GM23338 (cell line): ENCODE results near the gene MROH2A. TPM values are rescaled to one million over a fixed set of nuclear protein-coding genes. Genes with fewer than 3 reads are reported as not detected.
"Not testable (repeated sequence)": the region's sequence is repeated elsewhere in the genome, so short reads cannot be mapped to it uniquely, and the experiment has no call there.

Experiments used
- ATAC-seq: fragments of 200-7000 bp; cut with Tn5 transposase; 3 replicates; pipeline ENCODE4 v1.9.1; 2020
- DNase-seq: peaks from one replicate; pipeline ENCODE4 v3.0.0-alpha.2; 2015; ENCODE audit warnings: low spot score
- H2AFZ ChIP-seq: fragments of 200-600 bp; sonication (generic); 2 replicates; pipeline ENCODE4 v1.8.0; 2016; ENCODE audit warnings: antibody characterized with exemption, mild to moderate bottlenecking, moderate library complexity
- H3F3A ChIP-seq: fragments of 200-600 bp; sonication (generic); replicated peaks from 2 replicates; pipeline ENCODE4 v1.8.0; 2017; ENCODE audit warnings: antibody characterized with exemption, mixed run types, low read depth
- H3K27ac ChIP-seq: fragments of 200-600 bp; sonication (generic); 2 replicates; pipeline ENCODE4 v1.6.1; 2016; ENCODE audit warnings: low read depth
- H3K27me3 ChIP-seq: fragments of 200-600 bp; sonication (generic); 2 replicates; pipeline ENCODE4 v1.8.0; 2016; ENCODE audit warnings: mild to moderate bottlenecking, mixed run types, moderate library complexity; ENCODE audit not compliant: insufficient read depth
- H3K36me3 ChIP-seq: fragments of 200-600 bp; sonication (generic); 2 replicates; pipeline ENCODE4 v1.8.0; 2016; ENCODE audit warnings: mild to moderate bottlenecking; ENCODE audit not compliant: insufficient read depth
- H3K4me1 ChIP-seq: fragments of 200-600 bp; sonication (generic); 2 replicates; pipeline ENCODE4 v1.8.0; 2016; ENCODE audit warnings: mild to moderate bottlenecking, moderate library complexity; ENCODE audit not compliant: insufficient read depth
- H3K4me2 ChIP-seq: fragments of 200-600 bp; sonication (generic); 2 replicates; pipeline ENCODE4 v1.7.1; 2017; ENCODE audit warnings: mixed run types
- H3K4me3 ChIP-seq: fragments of 200-600 bp; sonication (generic); 2 replicates; pipeline ENCODE4 v1.6.1; 2016; ENCODE audit warnings: mixed run types
- H3K79me2 ChIP-seq: fragments of 200-600 bp; sonication (generic); replicated peaks from 2 replicates; pipeline ENCODE4 v1.8.0; 2017; ENCODE audit warnings: mild to moderate bottlenecking; ENCODE audit not compliant: insufficient read depth
- H3K9me2 ChIP-seq: fragments of 200-600 bp; sonication (generic); 2 replicates; pipeline ENCODE4 v1.8.0; 2017; ENCODE audit not compliant: insufficient read depth
- H4K20me1 ChIP-seq: fragments of 200-600 bp; sonication (generic); replicated peaks from 2 replicates; pipeline ENCODE4 v1.8.0; 2017; ENCODE audit warnings: mild to moderate bottlenecking; ENCODE audit not compliant: insufficient read depth
- H3K27ac Mint-ChIP-seq: 2 replicates; pipeline ENCODE4 v1.8.0; 2020; ENCODE audit warnings: inconsistent platforms, mild to moderate bottlenecking, moderate library complexity, mixed read lengths
- H3K27me3 Mint-ChIP-seq: 3 replicates; pipeline ENCODE4 v1.8.0; 2022; ENCODE audit warnings: low read depth, mild to moderate bottlenecking, moderate library complexity, mixed read lengths, inconsistent platforms; ENCODE audit not compliant: insufficient read depth, poor library complexity
- H3K36me3 Mint-ChIP-seq: 3 replicates; pipeline ENCODE4 v1.8.0; 2021; ENCODE audit warnings: low read depth, mild to moderate bottlenecking, inconsistent platforms, moderate library complexity, mixed read lengths
- H3K4me1 Mint-ChIP-seq: 3 replicates; pipeline ENCODE4 v1.8.0; 2020; ENCODE audit warnings: mild to moderate bottlenecking, inconsistent platforms, mixed read lengths
- H3K4me3 Mint-ChIP-seq: 3 replicates; pipeline ENCODE4 v1.8.0; 2021; ENCODE audit warnings: moderate library complexity, mild to moderate bottlenecking, inconsistent platforms, mixed read lengths
- H3K9me3 Mint-ChIP-seq: 3 replicates; pipeline ENCODE4 v1.8.0; 2020; ENCODE audit warnings: moderate library complexity, mild to moderate bottlenecking, inconsistent platforms, mixed read lengths
- CTCF ChIP-seq, 2 experiments: fragments of 200-600 bp in 1 of 2; sonication (generic) in 1 of 2; conservative IDR thresholded peaks; 2 replicates each; pipeline versions ENCODE4 v1.5.1 to v1.6.1; 2016 to 2017; ENCODE audit warnings: antibody characterized with exemption in 2 of 2, low read depth in 2 of 2, mild to moderate bottlenecking in 2 of 2, moderate library complexity in 1 of 2
- ETS1 ChIP-seq: IDR thresholded peaks from 2 replicates; pipeline ENCODE4 v1.6.1; 2016; ENCODE audit warnings: antibody characterized with exemption
- JUNB ChIP-seq: IDR thresholded peaks from one replicate; pipeline ENCODE4 v1.6.1; 2016; ENCODE audit warnings: antibody characterized with exemption; ENCODE audit not compliant: unreplicated experiment
- POLR2AphosphoS5 ChIP-seq: IDR thresholded peaks from 2 replicates; pipeline ENCODE4 v1.6.1; 2016; ENCODE audit warnings: antibody characterized with exemption, low read depth
- STAT1 ChIP-seq: IDR thresholded peaks from one replicate; pipeline ENCODE4 v1.6.1; 2016; ENCODE audit warnings: antibody characterized with exemption; ENCODE audit not compliant: unreplicated experiment
- ZNF114 ChIP-seq: fragments of 250-450 bp; sonication (Bioruptor Pico); IDR thresholded peaks from 2 replicates; pipeline ENCODE4 v1.5.0; 2020; ENCODE audit warnings: mild to moderate bottlenecking, moderate library complexity
- polyA plus RNA-seq: library from polyadenylated mRNA; unstranded; fragments of >200 nt; fragmentation: Nextera tagmentation; extraction: Ambion mirVana; gene quantifications from 2 replicates; pipeline ENCODE4 v1.2.1, GENCODE V29; 2016
- total RNA-seq: library from RNA; depleted of rRNA; stranded (reverse); fragments of >200 nt; shearing (Covaris generic); gene quantifications from 2 replicates; pipeline ENCODE4 v1.2.3, GENCODE V29; 2014

The MROH2A gene
- total and polyA plus RNA-seq, 2 experiments from 2014 or later = not detected

- Mint-ChIP-seq H3K9me3 (peaks cover 38% of the 10 kb centered on the region), H3K4me3 (no peak overlapping the region), H3K4me1 (no peaks in the 10 kb centered on the region), H3K36me3 (peaks cover 9% of the 10 kb centered on the region), H3K27me3 (peaks cover 2% of the 10 kb centered on the region), H3K27ac (no peak overlapping the region)
- H3K27me3 ChIP-seq = no peaks in the 10 kb centered on the region
- no peaks in the 10 kb centered on the region for H3K79me2 ChIP-seq
- no peak overlapping the region for H2AFZ ChIP-seq
- no peaks in the 10 kb centered on the region for H4K20me1 ChIP-seq
- H3K27ac ChIP-seq = no peak overlapping the region
- no peaks in the 10 kb centered on the region for H3K36me3 ChIP-seq
- H3K4me3 ChIP-seq = no peak overlapping the region
- no peak for DNase-seq
- no peaks in the 10 kb centered on the region for H3K9me2 ChIP-seq
- H3K4me1 ChIP-seq = no peaks in the 10 kb centered on the region
- TF ChIP-seq CTCF (conservative IDR thresholded peaks at IDR 0.05; ENCODE audit: low read depth in 2 of 2) = no peak
- no peaks in the 10 kb centered on the region for H3F3A ChIP-seq
- no peak for ATAC-seq
- H3K4me2 ChIP-seq = no peak overlapping the region
Measured at GRCh38 chr2:233745073-233745755, 32.9 kb upstream of the MROH2A start.

- not testable (repeated sequence) for DNase-seq
Measured at GRCh38 chr2:233745838-233746237, 32.3 kb upstream of the MROH2A start.

GRCh38 chr2:233746475-233747282 lies 31.5 kb upstream of the MROH2A start:
- Histone ChIP-seq H3K4me3 (no peak overlapping the region), H2AFZ (no peak overlapping the region), H3K4me1 (no peaks in the 10 kb centered on the region), H3K4me2 (no peak overlapping the region), H3K79me2 (no peaks in the 10 kb centered on the region), H3K27me3 (no peaks in the 10 kb centered on the region), H4K20me1 (no peaks in the 10 kb centered on the region), H3K27ac (no peak overlapping the region), H3F3A (no peaks in the 10 kb centered on the region), H3K9me2 (no peaks in the 10 kb centered on the region), H3K36me3 (no peaks in the 10 kb centered on the region)
- Mint-ChIP-seq H3K36me3 (peaks cover 16% of the 10 kb centered on the region), H3K4me1 (no peaks in the 10 kb centered on the region), H3K27me3 (peaks cover 2% of the 10 kb centered on the region), H3K27ac (no peak overlapping the region), H3K9me3 (peaks cover 49% of the 10 kb centered on the region), H3K4me3 (no peak overlapping the region)
- no peak for ATAC-seq
- no peak for TF ChIP-seq STAT1
- TF ChIP-seq ZNF114 = no peak
- no peak for TF ChIP-seq POLR2AphosphoS5
- no peak for TF ChIP-seq ETS1
- TF ChIP-seq JUNB = no peak
- DNase-seq = no peak

More at GRCh38 chr2:233745838-233746237, 32.3 kb upstream of the MROH2A start:
- H3K27ac ChIP-seq, H3K27me3 ChIP-seq, H3K9me2 ChIP-seq, H3K4me1 Mint-ChIP-seq, H3K4me3 Mint-ChIP-seq, H3K36me3 ChIP-seq, H3K27ac Mint-ChIP-seq, ATAC-seq, H2AFZ ChIP-seq, H3K4me3 ChIP-seq, H3K4me1 ChIP-seq, H4K20me1 ChIP-seq, H3K27me3 Mint-ChIP-seq, H3F3A ChIP-seq, H3K4me2 ChIP-seq, H3K79me2 ChIP-seq: not testable (repeated sequence)
- Mint-ChIP-seq H3K36me3 (peaks cover 12% of the 10 kb centered on the region), H3K9me3 (peaks cover 41% of the 10 kb centered on the region)
